GM21825 (cell line): Measurements from ENCODE around the gene ADGRB2.

Experiments
- ATAC-seq: cut with Tn5 transposase; IDR thresholded peaks from one replicate; pipeline ENCODE4 v1.9.1; 2021; ENCODE audit warnings: mild to moderate bottlenecking, moderate library complexity; ENCODE audit not compliant: unreplicated experiment

Gene ADGRB2

GRCh38 chr1:31765516-31765915 is 1.4 kb upstream of the ADGRB2 start:
- no peak for ATAC-seq

GRCh38 chr1:31765041-31765467 is 914 bp upstream of the ADGRB2 start:
- ATAC-seq = no peak

DNA sequence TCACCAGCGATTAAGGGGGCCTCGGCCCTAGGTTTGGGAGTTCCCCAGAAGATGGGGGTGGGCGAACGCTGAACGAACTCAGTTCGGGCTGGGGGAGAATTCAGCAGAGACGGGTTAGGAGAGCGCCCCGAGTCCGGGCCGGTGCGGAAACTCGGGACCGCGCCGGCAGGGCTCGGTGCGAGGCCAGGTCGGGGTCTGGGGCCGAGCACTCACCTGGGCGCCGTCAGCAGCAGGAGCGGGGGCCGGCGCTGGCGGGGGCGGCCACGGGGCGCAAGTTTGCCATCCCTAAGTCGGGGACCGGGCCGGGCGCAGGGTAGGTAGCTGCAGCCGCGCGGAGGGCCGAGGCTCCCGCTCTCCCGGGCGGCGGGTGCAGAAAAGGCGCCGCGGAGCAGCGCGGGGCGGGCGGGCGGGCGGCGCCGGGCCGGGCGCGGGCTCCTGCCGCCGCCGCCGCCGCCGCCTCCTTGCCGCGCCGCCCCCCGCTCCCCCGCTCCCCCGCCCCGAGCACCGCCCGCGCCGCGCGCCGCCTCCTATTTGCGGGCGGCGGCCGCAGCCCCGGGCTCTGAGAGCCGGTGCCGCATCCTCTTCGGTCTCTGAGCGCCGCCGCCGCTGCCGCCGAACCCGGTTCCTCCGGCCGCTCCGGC is 349 bp downstream of the ADGRB2 start:
- ATAC-seq = no peak

- no peak for ATAC-seq
These were observed 1.1 kb downstream of the ADGRB2 start for GRCh38 chr1:31762726-31763670.

DNA sequence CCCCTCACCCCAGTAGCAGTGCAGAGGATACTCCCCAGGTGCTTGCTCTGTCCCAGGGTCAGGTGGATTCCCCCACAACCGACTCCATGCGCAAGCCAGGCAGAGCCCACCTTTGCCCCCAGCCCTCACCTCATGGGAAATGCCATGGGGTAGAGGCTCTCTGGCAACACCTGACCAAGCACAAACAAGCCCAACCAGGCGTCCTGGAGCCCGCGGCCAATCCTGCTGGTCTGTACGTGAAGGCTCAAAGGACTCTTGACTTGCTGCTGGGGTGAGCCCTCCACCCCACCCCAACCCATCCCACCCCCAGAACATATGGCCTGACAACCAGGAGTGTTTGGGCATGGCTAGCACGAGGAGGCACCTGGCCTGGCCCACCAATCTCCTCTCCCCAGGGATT is 1.8 kb downstream of the ADGRB2 start:
- ATAC-seq = no peak

- ATAC-seq = no peak
These were observed 2.3 kb downstream of the ADGRB2 start for GRCh38 chr1:31761883-31762282.

DNA sequence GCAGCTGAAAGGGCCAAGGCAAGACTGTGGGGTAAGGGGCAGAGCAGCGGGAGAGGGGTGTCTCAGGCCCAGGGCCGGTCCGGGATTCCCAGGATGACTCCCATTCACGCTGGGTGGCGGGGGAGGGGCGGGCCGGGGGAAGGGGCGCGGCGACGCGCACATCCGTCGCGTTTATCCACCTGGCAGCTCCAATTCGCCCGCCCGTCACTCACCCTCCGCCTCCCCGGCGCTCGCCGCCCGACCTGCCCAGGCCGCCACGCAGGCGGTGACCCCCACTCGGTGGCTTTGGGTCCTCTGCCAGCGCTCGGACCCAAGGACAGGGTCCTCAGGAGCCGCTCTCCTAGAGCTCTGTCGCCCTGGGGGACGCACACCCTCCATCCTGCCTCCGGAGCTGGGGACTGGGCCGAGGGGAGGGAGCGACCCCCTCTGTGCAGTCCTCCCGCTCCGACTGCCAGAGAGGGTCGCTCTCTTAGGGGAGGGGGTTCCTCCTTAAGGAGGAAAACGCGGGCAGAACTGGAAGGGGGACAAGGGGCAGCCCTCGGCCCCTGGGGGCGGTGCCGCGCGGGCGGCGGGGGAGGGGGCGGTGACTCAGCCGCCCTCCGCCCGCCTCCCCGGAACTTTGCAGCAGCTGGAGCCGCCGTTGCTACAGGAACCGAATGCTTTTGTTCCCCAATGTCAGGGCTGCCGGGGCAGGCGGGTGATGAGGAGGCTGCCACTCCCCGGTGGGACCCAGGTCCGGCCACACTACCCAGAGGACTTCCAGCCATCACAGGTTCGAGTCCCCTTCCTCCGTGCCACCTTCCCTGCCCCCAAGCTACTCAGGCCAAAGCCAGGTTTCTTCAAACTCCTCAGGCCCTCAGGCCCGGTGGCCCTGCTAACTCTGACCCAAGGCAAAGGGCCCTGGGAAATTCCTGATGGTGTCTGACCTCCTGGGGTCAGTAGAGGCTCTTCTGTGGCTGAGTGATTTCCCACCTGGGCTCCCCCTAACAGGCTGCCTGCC is 3.4 kb downstream of the ADGRB2 start:
- ATAC-seq = no peak

DNA sequence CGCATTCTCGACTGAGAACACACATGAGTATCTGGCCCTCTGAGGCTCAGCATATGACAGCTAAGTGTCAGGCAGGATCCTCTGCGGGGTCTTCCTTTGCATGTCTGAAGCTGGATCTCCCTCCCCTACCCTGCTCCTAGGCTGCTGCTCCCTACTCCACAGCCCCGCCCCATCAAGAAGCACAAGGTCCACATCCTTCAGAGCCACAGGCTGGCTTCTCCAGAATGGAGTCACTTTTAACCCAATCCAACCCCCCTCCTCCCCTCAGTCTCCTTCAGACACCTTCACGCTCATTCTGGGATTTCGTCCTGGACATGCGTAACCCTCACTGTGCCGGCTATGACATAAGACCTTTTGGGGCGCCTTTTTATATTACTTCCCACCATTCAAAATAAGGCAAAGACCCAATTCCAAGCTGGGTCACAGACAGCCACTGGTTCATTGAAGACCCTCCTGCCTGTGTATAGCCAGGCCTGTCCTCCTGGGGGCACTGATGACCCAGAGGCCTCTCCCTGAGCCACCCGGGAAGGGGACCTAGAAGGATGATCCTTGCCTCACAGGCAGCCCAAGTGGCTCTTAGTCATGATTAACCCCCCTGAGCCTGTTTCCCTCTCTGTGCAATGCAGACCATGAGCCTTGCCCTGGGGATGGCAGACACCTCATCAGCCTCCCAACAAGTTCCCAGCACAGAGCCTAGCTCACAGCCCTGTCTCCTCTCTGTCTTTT is 4.7 kb downstream of the ADGRB2 start:
- no peak for ATAC-seq

GRCh38 chr1:31758823-31759222 is 5.3 kb downstream of the ADGRB2 start:
- ATAC-seq = no peak

GRCh38 chr1:31757989-31758388 is 6.2 kb downstream of the ADGRB2 start:
- ATAC-seq = no peak

GRCh38 chr1:31757204-31757679 is 6.9 kb downstream of the ADGRB2 start:
- no peak for ATAC-seq

- no peak for ATAC-seq
These were observed 7.6 kb downstream of the ADGRB2 start for GRCh38 chr1:31756578-31756977.

DNA sequence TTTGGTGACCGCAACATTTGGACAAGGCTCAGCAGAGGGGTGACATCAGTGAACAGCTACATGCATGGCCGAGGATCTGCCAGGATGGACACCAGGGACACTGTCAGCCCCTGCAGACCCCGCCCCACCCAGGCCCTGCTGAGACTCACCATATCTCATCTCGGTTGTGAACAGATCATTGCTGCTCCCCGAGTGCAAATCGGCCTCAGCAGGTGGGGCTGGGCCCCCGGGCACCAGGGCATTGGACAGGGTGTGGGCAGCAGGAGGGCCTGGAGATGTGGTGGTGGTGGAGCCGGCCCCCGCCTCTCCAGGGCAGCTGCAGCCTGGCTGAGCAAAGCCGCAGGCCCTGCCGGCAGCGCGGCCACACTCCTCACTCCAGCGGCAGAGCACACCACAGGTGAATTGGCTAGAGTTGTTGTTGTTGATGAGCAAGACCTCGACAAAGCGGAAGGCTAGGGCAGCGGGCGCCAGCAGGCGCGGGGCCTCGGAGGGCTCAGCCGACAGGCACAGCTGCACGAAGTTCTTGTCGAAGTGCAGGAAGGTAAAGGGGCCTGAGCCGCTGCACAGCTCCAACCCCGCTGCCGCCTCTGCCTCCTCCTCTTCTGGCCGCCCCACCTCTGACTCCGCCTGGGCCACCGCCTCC is 8.2 kb downstream of the ADGRB2 start:
- ATAC-seq = no peak

DNA sequence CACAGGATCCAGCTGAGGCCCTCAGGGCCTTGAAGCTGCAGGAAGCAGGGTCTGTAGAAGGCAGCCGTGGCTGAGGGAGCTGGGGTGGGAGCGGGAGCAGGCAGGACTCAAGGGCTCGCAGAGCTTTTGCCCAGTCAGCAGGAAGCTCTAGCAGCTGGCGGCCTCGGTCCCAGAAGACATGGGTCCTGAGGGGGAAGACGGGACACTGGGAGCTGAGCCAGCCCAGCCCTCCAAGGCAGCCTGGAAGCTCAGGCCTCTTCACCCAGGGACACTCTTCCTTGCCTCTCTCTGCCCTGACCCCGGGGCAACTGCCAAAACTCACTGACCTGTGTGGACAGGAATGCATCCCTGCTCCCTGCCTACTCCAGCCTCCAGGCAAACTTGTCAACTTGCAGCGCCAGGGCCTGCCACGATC is 8.9 kb downstream of the ADGRB2 start:
- ATAC-seq = no peak

- no peak for ATAC-seq
These were observed 9.7 kb downstream of the ADGRB2 start for GRCh38 chr1:31754397-31754796.

DNA sequence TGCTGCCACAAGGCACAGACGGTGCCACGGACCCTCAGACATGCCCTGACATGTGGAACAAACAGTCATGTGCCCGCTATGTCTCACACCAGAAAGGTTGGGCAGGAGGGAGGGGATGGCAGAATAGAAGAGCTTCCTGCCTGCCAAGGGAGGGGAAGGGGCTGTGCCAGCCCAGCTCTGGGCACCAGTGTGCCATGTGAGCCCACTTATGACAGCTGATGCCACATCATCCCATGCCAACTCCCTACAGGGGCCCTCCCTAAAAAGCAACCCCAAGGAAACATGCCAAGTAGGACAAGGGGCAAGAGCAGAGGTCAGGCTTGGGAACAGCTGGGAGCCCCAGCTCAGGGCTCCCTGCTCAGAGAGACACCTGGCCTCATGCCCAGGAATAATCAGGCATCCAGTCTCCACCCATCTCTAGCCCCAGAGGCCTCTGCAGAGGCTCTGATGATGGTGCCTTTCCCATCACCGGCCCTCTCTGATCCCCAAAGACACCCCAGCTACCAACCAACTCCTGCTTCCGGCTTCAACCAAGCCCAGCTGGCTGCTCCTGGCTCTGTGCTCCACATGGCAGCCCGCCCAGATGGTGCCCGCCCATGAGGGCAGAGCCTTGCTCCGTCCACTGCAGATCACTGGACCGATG is 10.3 kb downstream of the ADGRB2 start:
- no peak for ATAC-seq

GRCh38 chr1:31752952-31753475 is 11.1 kb downstream of the ADGRB2 start:
- no peak for ATAC-seq

- no peak for ATAC-seq
These were observed 11.9 kb downstream of the ADGRB2 start for GRCh38 chr1:31752258-31752657.

- no peak for ATAC-seq
These were observed 12.3 kb downstream of the ADGRB2 start for GRCh38 chr1:31751822-31752241.
